Activated CD4-positive, alpha-beta memory T cell treated with anti-CD3 and anti-CD28 coated beads, Interleukin-2, amount 10 ng/mL, durations not matched to agents 7 days and 5 days (primary cell): ENCODE measurements around the gene SLC6A11. TPM values are rescaled to one million over a fixed set of nuclear protein-coding genes. Genes with fewer than 3 reads are reported as not detected.

Source experiments
- CTCF ChIA-PET: fragments of 350-600 bp; sonication (Branson Sonifier 250); formaldehyde crosslinking; loops from one replicate; lab custom pipeline; 2021; ENCODE audit warnings: antibody characterized with exemption, inconsistent platforms; lab: Charles Lee
- POLR2A ChIA-PET: fragments of 350-600 bp; sonication (Branson Sonifier 250); formaldehyde crosslinking; loops from one replicate; lab custom pipeline; 2021; ENCODE audit warnings: antibody characterized with exemption; lab: Charles Lee
- DNase-seq: peaks from one replicate; pipeline ENCODE4 v3.0.0-alpha.2; 2020
- H3K27ac Mint-ChIP-seq: one replicate; pipeline ENCODE4 v1.8.0; 2021; ENCODE audit warnings: mild to moderate bottlenecking, mixed read lengths
- H3K27me3 Mint-ChIP-seq: one replicate; pipeline ENCODE4 v1.8.0; 2021; ENCODE audit warnings: mixed read lengths
- H3K36me3 Mint-ChIP-seq: one replicate; pipeline ENCODE4 v1.8.0; 2021; ENCODE audit warnings: low read depth, mixed read lengths
- H3K4me1 Mint-ChIP-seq: one replicate; pipeline ENCODE4 v1.8.0; 2021; ENCODE audit warnings: mixed read lengths
- H3K4me3 Mint-ChIP-seq: one replicate; pipeline ENCODE4 v1.8.0; 2021; ENCODE audit warnings: mild to moderate bottlenecking, mixed read lengths
- H3K9me3 Mint-ChIP-seq: one replicate; pipeline ENCODE4 v1.8.0; 2021; ENCODE audit warnings: mixed read lengths
- total RNA-seq, 2 experiments: library from RNA; stranded (reverse); gene quantifications; one replicate each; pipeline ENCODE4 v1.2.3, GENCODE V29; 2021

SLC6A11 gene
- total RNA-seq, 2 experiments from 2014 or later, result not detected

GRCh38 chr3:10779293-10779805 lies 36.7 kb upstream of the SLC6A11 start:
- CTCF ChIA-PET, result no interaction called here
- H3K4me3 Mint-ChIP-seq, result no peak overlapping the region
- H3K27ac Mint-ChIP-seq, result no peak overlapping the region
- H3K9me3 Mint-ChIP-seq, result no peaks in the 10 kb centered on the region
- peaks cover 9% of the 10 kb centered on the region for H3K4me1 Mint-ChIP-seq
- H3K27me3 Mint-ChIP-seq, result peaks cover 6% of the 10 kb centered on the region
- no peaks in the 10 kb centered on the region for H3K36me3 Mint-ChIP-seq
- DNase-seq, result no peak
- POLR2A ChIA-PET, result no interaction called here

- H3K27me3 Mint-ChIP-seq, result peaks cover 6% of the 10 kb centered on the region
- no peak overlapping the region for H3K4me3 Mint-ChIP-seq
- H3K9me3 Mint-ChIP-seq, result no peaks in the 10 kb centered on the region
- CTCF ChIA-PET, result interaction anchor here (1.9 kb wide), 1 partner anchor 21 kb away, joined by 3 read pairs; no protein-coding TSS in a partner anchor
- no peaks in the 10 kb centered on the region for H3K36me3 Mint-ChIP-seq
- no peak overlapping the region for H3K27ac Mint-ChIP-seq
- POLR2A ChIA-PET, result no interaction called here
- DNase-seq, result no peak
- peaks cover 11% of the 10 kb centered on the region for H3K4me1 Mint-ChIP-seq
These were observed 35.8 kb upstream of the SLC6A11 start for GRCh38 chr3:10780243-10780642.

GRCh38 chr3:10780922-10781321 lies 35.1 kb upstream of the SLC6A11 start:
- POLR2A ChIA-PET, result no interaction called here
- CTCF ChIA-PET, result interaction anchor here (1.9 kb wide), 1 partner anchor 22 kb away, joined by 3 read pairs; no protein-coding TSS in a partner anchor
- Mint-ChIP-seq H3K27ac (no peak overlapping the region), H3K36me3 (no peaks in the 10 kb centered on the region), H3K27me3 (peaks cover 6% of the 10 kb centered on the region), H3K4me3 (no peak overlapping the region), H3K4me1 (peaks cover 11% of the 10 kb centered on the region), H3K9me3 (no peaks in the 10 kb centered on the region)
- DNase-seq, result no peak

- POLR2A ChIA-PET, result no interaction called here
- CTCF ChIA-PET, result interaction anchor here (1.1 to 1.9 kb wide), 2 partner anchors 10 to 23 kb away, joined by 3 read pairs; no protein-coding TSS in a partner anchor
- Mint-ChIP-seq H3K36me3 (no peaks in the 10 kb centered on the region), H3K9me3 (no peaks in the 10 kb centered on the region), H3K27me3 (peaks cover 8% of the 10 kb centered on the region), H3K4me3 (no peak overlapping the region), H3K4me1 (peaks cover 11% of the 10 kb centered on the region), H3K27ac (no peak overlapping the region)
- DNase-seq, result no peak
These were observed 34.0 kb upstream of the SLC6A11 start for GRCh38 chr3:10781981-10782380.

GRCh38 chr3:10783360-10784351 lies 32.4 kb upstream of the SLC6A11 start:
- peaks cover 11% of the 10 kb centered on the region for H3K4me1 Mint-ChIP-seq
- DNase-seq, result peak; percentile 28
- no peaks in the 10 kb centered on the region for H3K9me3 Mint-ChIP-seq
- H3K4me3 Mint-ChIP-seq, result no peak overlapping the region
- H3K27me3 Mint-ChIP-seq, result peaks cover 20% of the 10 kb centered on the region
- ChIA-PET CTCF (interaction anchor here (0.6 to 1.8 kb wide), 4 partner anchors 9 to 546 kb away, joined by 4 to 7 read pairs (median 6); no protein-coding TSS in a partner anchor), POLR2A (no interaction called here)
- H3K36me3 Mint-ChIP-seq, result no peaks in the 10 kb centered on the region
- no peak overlapping the region for H3K27ac Mint-ChIP-seq

- no peaks in the 10 kb centered on the region for H3K36me3 Mint-ChIP-seq
- H3K27ac Mint-ChIP-seq, result no peak overlapping the region
- DNase-seq, result no peak
- ChIA-PET POLR2A (no interaction called here), CTCF (interaction anchor here (1.2 kb wide), 1 partner anchor 28 kb away, joined by 3 read pairs; no protein-coding TSS in a partner anchor)
- no peaks in the 10 kb centered on the region for H3K9me3 Mint-ChIP-seq
- H3K4me3 Mint-ChIP-seq, result no peak overlapping the region
- H3K4me1 Mint-ChIP-seq, result peaks cover 11% of the 10 kb centered on the region
- peaks cover 23% of the 10 kb centered on the region for H3K27me3 Mint-ChIP-seq
These were observed 29.4 kb upstream of the SLC6A11 start for GRCh38 chr3:10786640-10787039.

- Mint-ChIP-seq H3K27me3 (peaks cover 23% of the 10 kb centered on the region), H3K36me3 (no peaks in the 10 kb centered on the region), H3K4me1 (peaks cover 9% of the 10 kb centered on the region), H3K9me3 (no peaks in the 10 kb centered on the region), H3K4me3 (no peak overlapping the region), H3K27ac (no peak overlapping the region)
- no peak for DNase-seq
- ChIA-PET POLR2A (no interaction called here), CTCF (no interaction called here)
These were observed 27.6 kb upstream of the SLC6A11 start for GRCh38 chr3:10788451-10788850.

GRCh38 chr3:10790713-10791112 lies 25.3 kb upstream of the SLC6A11 start:
- H3K9me3 Mint-ChIP-seq, result no peaks in the 10 kb centered on the region
- H3K4me3 Mint-ChIP-seq, result no peak overlapping the region
- H3K36me3 Mint-ChIP-seq, result no peaks in the 10 kb centered on the region
- ChIA-PET POLR2A (no interaction called here), CTCF (no interaction called here)
- peaks cover 21% of the 10 kb centered on the region for H3K27me3 Mint-ChIP-seq
- no peak for DNase-seq
- H3K27ac Mint-ChIP-seq, result no peak overlapping the region
- no peaks in the 10 kb centered on the region for H3K4me1 Mint-ChIP-seq

- ChIA-PET POLR2A (no interaction called here), CTCF (interaction anchor here (1.2 to 1.3 kb wide), 2 partner anchors 8 to 10 kb away, joined by 3 to 4 read pairs; no protein-coding TSS in a partner anchor)
- peaks cover 26% of the 10 kb centered on the region for H3K27me3 Mint-ChIP-seq
- H3K36me3 Mint-ChIP-seq, result no peaks in the 10 kb centered on the region
- H3K4me3 Mint-ChIP-seq, result no peak overlapping the region
- DNase-seq, result no peak
- no peaks in the 10 kb centered on the region for H3K9me3 Mint-ChIP-seq
- no peaks in the 10 kb centered on the region for H3K4me1 Mint-ChIP-seq
- no peak overlapping the region for H3K27ac Mint-ChIP-seq
These were observed 23.8 kb upstream of the SLC6A11 start for GRCh38 chr3:10792208-10792607.

GRCh38 chr3:10798600-10799367 lies 17.2 kb upstream of the SLC6A11 start:
- POLR2A ChIA-PET, result no interaction called here
- CTCF ChIA-PET, result interaction anchor here (1.3 kb wide), 1 partner anchor 40 kb away, joined by 4 read pairs; no protein-coding TSS in a partner anchor
- peaks cover 22% of the 10 kb centered on the region for H3K27me3 Mint-ChIP-seq
- no peak overlapping the region for H3K27ac Mint-ChIP-seq
- H3K4me1 Mint-ChIP-seq, result no peaks in the 10 kb centered on the region
- H3K4me3 Mint-ChIP-seq, result no peak overlapping the region
- no peak for DNase-seq
- no peaks in the 10 kb centered on the region for H3K36me3 Mint-ChIP-seq
- no peaks in the 10 kb centered on the region for H3K9me3 Mint-ChIP-seq

GRCh38 chr3:10804183-10804648 lies 11.8 kb upstream of the SLC6A11 start:
- Mint-ChIP-seq H3K4me1 (no peaks in the 10 kb centered on the region), H3K36me3 (no peaks in the 10 kb centered on the region), H3K27me3 (peaks cover 12% of the 10 kb centered on the region), H3K4me3 (no peak overlapping the region), H3K27ac (no peak overlapping the region), H3K9me3 (no peaks in the 10 kb centered on the region)
- CTCF ChIA-PET, result no interaction called here
- DNase-seq, result no peak
- POLR2A ChIA-PET, result no interaction called here

GRCh38 chr3:10806006-10806405 lies 10.0 kb upstream of the SLC6A11 start:
- Mint-ChIP-seq H3K27me3 (peaks cover 6% of the 10 kb centered on the region), H3K9me3 (no peaks in the 10 kb centered on the region), H3K4me1 (no peaks in the 10 kb centered on the region), H3K27ac (no peak overlapping the region), H3K4me3 (no peak overlapping the region), H3K36me3 (no peaks in the 10 kb centered on the region)
- DNase-seq, result no peak
- ChIA-PET CTCF (no interaction called here), POLR2A (no interaction called here)
